ENCODE results near the gene FNDC3B. TPM values are rescaled to one million over a fixed set of nuclear protein-coding genes. Genes with fewer than 3 reads are reported as not detected.

Gene FNDC3B
- total and polyA plus RNA-seq, 2 of the 8 experiments (the other 6 are each of a cell fraction or from before 2014, with no cell fraction given) = 14.1 to 44.4 TPM

DNA sequence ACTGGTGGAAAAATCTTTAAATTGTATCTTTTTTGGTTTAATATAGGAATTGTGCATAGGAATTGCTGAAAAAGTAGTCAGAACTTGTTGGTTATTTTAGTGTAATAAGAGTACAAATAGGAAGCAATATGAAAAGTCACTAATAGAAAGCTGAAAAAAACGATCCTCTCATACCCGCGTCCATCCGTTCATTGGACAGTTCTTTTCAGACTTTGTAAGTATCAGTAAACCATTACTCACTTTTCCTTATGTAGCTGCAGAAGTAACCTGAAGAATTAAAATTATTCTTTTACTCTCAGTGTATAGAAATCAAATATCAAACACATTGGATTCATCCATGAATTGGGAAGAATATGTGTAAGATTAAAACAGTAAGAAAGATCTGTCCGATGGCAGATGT, 4.4 kb downstream of the FNDC3B start (continued):
- TF ChIP-seq RNF2 (IDR thresholded peaks at IDR 0.05; ENCODE audit: borderline replicate concordance, low read depth, low read length, missing control alignments, poor library complexity, severe bottlenecking) (no peak), TCF12 (IDR thresholded peaks at IDR 0.05; ENCODE audit: low read depth, low read length) (no peak), TBP (IDR thresholded peaks at IDR 0.05; ENCODE audit: low read depth, low read length) (no peak), TEAD4 (IDR thresholded peaks at IDR 0.05; ENCODE audit: low read depth, low read length) (no peak), ZNF274 (IDR thresholded peaks at IDR 0.05; ENCODE audit: borderline replicate concordance, extremely low read depth, low read length) (no peak)
